ENCODE results near the gene TOMM5. TPM values are rescaled to one million over a fixed set of nuclear protein-coding genes. Genes with fewer than 3 reads are reported as not detected.

TOMM5 gene
- total RNA-seq, 1 experiment from 2014 or later, result 252 TPM

- no peak overlapping the region for H3K4me2 ChIP-seq (ENCODE audit: low read length)
- no peak overlapping the region for H2AFZ ChIP-seq (ENCODE audit: low read length)
- no peak for TF ChIP-seq EZH2 (IDR thresholded peaks at IDR 0.05; ENCODE audit: low read length, unreplicated experiment)
- no peak for TF ChIP-seq CTCF (conservative IDR thresholded peaks at IDR 0.05; ENCODE audit: low read depth, low read length)
- TF ChIP-seq EZH2phosphoT487 (IDR thresholded peaks at IDR 0.05; ENCODE audit: borderline replicate concordance, low read length), result no peak
- H3K9me3 ChIP-seq (ENCODE audit: low read length), result no peaks in the 10 kb centered on the region
- no peak overlapping the region for H3K9ac ChIP-seq (ENCODE audit: low read length)
- ChIA-PET POLR2A (ENCODE audit: unreplicated experiment) (no interaction called here), CTCF (no interaction called here)
- no peaks in the 10 kb centered on the region for H3K4me1 ChIP-seq (ENCODE audit: insufficient read depth, low read length)
- no peaks in the 10 kb centered on the region for H3K9me2 ChIP-seq (replicated peaks; ENCODE audit: low read length)
- no peaks in the 10 kb centered on the region for H3K36me3 ChIP-seq (ENCODE audit: low read depth, low read length)
- no peak overlapping the region for H3K27ac ChIP-seq (ENCODE audit: low read length)
- intact Hi-C loops (cut with micrococcal nuclease), result no loop called here
- ATAC-seq, result no peak
- no peaks in the 10 kb centered on the region for H3K79me2 ChIP-seq (ENCODE audit: low read length)
- no TSS peak for BruUV-seq (replicated peaks)
- H3K27me3 ChIP-seq (ENCODE audit: low read length), result no peaks in the 10 kb centered on the region
- H3F3A ChIP-seq (ENCODE audit: low read length, unreplicated experiment), result no peaks in the 10 kb centered on the region
- H3K4me3 ChIP-seq (ENCODE audit: low read length), result no peak overlapping the region
- DNase-seq, result no peak
- no peaks in the 10 kb centered on the region for H4K20me1 ChIP-seq (ENCODE audit: low read length)
These were observed 41.6 kb downstream of the TOMM5 start for GRCh38 chr9:37550781-37551180.

DNA sequence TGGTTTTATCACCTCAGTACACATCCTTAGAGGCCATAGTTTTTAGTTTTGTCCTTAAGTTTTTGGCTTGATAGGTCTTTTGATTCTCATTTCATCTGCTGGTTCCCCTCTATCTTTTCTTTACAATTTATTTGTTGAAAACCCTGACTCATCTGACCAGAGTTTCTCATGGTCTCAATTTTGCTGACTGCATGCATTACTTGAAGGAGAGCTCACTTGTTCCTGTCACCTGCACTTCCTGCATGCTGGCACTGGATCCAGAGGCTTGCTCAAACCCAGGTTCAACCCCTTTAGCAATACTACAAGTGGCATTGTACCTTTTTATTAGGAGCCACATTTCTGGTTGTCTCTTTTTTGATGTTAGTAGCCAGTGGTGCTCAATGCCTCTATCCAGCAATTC is 42.9 kb downstream of the TOMM5 start:
- Histone ChIP-seq H3K36me3 (ENCODE audit: low read depth, low read length) (no peaks in the 10 kb centered on the region), H3K4me3 (ENCODE audit: low read length) (no peak overlapping the region), H3K27me3 (ENCODE audit: low read length) (no peaks in the 10 kb centered on the region), H3F3A (ENCODE audit: low read length, unreplicated experiment) (no peaks in the 10 kb centered on the region), H3K9ac (ENCODE audit: low read length) (no peak overlapping the region), H2AFZ (ENCODE audit: low read length) (no peak overlapping the region), H3K9me2 (replicated peaks; ENCODE audit: low read length) (no peaks in the 10 kb centered on the region), H3K27ac (ENCODE audit: low read length) (no peak overlapping the region), H4K20me1 (ENCODE audit: low read length) (no peaks in the 10 kb centered on the region), H3K4me2 (ENCODE audit: low read length) (no peak overlapping the region), H3K4me1 (ENCODE audit: insufficient read depth, low read length) (no peaks in the 10 kb centered on the region), H3K79me2 (ENCODE audit: low read length) (no peaks in the 10 kb centered on the region), H3K9me3 (ENCODE audit: low read length) (no peaks in the 10 kb centered on the region)
- CTCF ChIA-PET, result no interaction called here
- no peak for DNase-seq
- intact Hi-C loops (cut with micrococcal nuclease), result no loop called here
- POLR2A ChIA-PET (ENCODE audit: unreplicated experiment), result no interaction called here
- TF ChIP-seq EZH2 (IDR thresholded peaks at IDR 0.05; ENCODE audit: low read length, unreplicated experiment), result no peak
- no peak for TF ChIP-seq CTCF (conservative IDR thresholded peaks at IDR 0.05; ENCODE audit: low read depth, low read length)
- no peak for TF ChIP-seq EZH2phosphoT487 (IDR thresholded peaks at IDR 0.05; ENCODE audit: borderline replicate concordance, low read length)
- no peak for ATAC-seq
- no TSS peak for BruUV-seq (replicated peaks)

DNA sequence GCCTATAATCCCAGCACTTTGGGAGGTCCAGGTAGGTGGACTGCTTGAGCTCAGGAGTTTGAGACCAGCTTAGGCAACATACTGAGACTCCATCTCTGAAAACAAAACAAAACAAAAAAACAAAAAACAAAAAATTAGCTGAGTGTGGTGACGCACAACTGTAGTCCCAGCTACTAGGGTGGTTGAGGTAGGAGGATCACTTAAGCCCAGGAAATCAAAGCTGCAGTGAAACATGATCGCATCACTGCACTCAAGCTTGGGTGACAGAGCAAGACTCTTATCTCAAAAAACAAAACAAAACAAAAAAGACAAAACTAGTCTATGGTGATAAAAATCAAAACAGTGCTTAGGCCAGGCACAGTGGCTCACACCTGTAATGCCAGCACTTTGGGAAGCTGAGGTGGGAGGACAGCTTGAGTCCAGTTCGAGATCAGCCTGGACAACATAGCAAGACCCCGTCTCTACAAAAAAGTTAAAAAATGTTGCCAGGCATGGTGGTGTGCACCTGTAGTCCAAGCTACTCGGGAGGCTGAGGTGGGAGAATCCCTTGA is 45.0 kb downstream of the TOMM5 start:
- H4K20me1 ChIP-seq (ENCODE audit: low read length), result no peaks in the 10 kb centered on the region
- H3K4me3 ChIP-seq (ENCODE audit: low read length), result no peak overlapping the region
- intact Hi-C loops (cut with micrococcal nuclease), result no loop called here
- H3K27me3 ChIP-seq (ENCODE audit: low read length), result no peaks in the 10 kb centered on the region
- DNase-seq (no peak), ATAC-seq (no peak)
- H3K9me2 ChIP-seq (replicated peaks; ENCODE audit: low read length), result no peaks in the 10 kb centered on the region
- no peaks in the 10 kb centered on the region for H3K36me3 ChIP-seq (ENCODE audit: low read depth, low read length)
- no peak overlapping the region for H3K27ac ChIP-seq (ENCODE audit: low read length)
- TF ChIP-seq CTCF (conservative IDR thresholded peaks at IDR 0.05; ENCODE audit: low read depth, low read length) (no peak), EZH2 (IDR thresholded peaks at IDR 0.05; ENCODE audit: low read length, unreplicated experiment) (no peak), EZH2phosphoT487 (IDR thresholded peaks at IDR 0.05; ENCODE audit: borderline replicate concordance, low read length) (no peak)
- no peak overlapping the region for H2AFZ ChIP-seq (ENCODE audit: low read length)
- H3K79me2 ChIP-seq (ENCODE audit: low read length), result no peaks in the 10 kb centered on the region
- ChIA-PET POLR2A (ENCODE audit: unreplicated experiment) (no interaction called here), CTCF (no interaction called here)
- no peaks in the 10 kb centered on the region for H3K9me3 ChIP-seq (ENCODE audit: low read length)
- no peaks in the 10 kb centered on the region for H3F3A ChIP-seq (ENCODE audit: low read length, unreplicated experiment)
- H3K9ac ChIP-seq (ENCODE audit: low read length), result no peak overlapping the region
- no peak overlapping the region for H3K4me2 ChIP-seq (ENCODE audit: low read length)
- H3K4me1 ChIP-seq (ENCODE audit: insufficient read depth, low read length), result no peaks in the 10 kb centered on the region
- BruUV-seq (replicated peaks), result no TSS peak

All from PC-3 (cell line).